ENCODE measurements around the gene RSBN1.

- TF ChIP-seq, protein P1, sequence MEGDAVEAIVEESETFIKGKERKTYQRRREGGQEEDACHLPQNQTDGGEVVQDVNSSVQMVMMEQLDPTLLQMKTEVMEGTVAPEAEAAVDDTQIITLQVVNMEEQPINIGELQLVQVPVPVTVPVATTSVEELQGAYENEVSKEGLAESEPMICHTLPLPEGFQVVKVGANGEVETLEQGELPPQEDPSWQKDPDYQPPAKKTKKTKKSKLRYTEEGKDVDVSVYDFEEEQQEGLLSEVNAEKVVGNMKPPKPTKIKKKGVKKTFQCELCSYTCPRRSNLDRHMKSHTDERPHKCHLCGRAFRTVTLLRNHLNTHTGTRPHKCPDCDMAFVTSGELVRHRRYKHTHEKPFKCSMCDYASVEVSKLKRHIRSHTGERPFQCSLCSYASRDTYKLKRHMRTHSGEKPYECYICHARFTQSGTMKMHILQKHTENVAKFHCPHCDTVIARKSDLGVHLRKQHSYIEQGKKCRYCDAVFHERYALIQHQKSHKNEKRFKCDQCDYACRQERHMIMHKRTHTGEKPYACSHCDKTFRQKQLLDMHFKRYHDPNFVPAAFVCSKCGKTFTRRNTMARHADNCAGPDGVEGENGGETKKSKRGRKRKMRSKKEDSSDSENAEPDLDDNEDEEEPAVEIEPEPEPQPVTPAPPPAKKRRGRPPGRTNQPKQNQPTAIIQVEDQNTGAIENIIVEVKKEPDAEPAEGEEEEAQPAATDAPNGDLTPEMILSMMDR (IDR thresholded peaks at IDR 0.05 in 2 of 3, conservative IDR thresholded peaks at IDR 0.05 in 1 of 3; ENCODE audit: borderline replicate concordance in 1 of 3, insufficient read depth in 1 of 3, low read depth in 2 of 3, low read length in 2 of 3) = no peak
- TF ChIP-seq YY1 (IDR thresholded peaks at IDR 0.05; ENCODE audit: extremely low read depth, insufficient replicate concordance, low read depth, low read length) (no peak), POLR2AphosphoS5 (IDR thresholded peaks at IDR 0.05; ENCODE audit: low read depth, low read length) (no peak), REST (IDR thresholded peaks at IDR 0.05; ENCODE audit: low read depth) (no peak), POLR2A (IDR thresholded peaks at IDR 0.05; ENCODE audit: borderline replicate concordance, extremely low read depth, insufficient read depth, insufficient read length) (no peak), FOSL1 (IDR thresholded peaks at IDR 0.05; ENCODE audit: low read depth) (no peak), EZH2 (IDR thresholded peaks at IDR 0.05) (no peak), EZH2phosphoT487 (IDR thresholded peaks at IDR 0.05; ENCODE audit: borderline replicate concordance) (no peak), CBX3 (IDR thresholded peaks at IDR 0.05; ENCODE audit: low read depth) (no peak), ZBTB33 (IDR thresholded peaks at IDR 0.05; ENCODE audit: extremely low read depth, insufficient replicate concordance, low read length) (no peak), CEBPB (IDR thresholded peaks at IDR 0.05; ENCODE audit: low read depth) (no peak)
- TF ChIP-seq, protein P2, sequence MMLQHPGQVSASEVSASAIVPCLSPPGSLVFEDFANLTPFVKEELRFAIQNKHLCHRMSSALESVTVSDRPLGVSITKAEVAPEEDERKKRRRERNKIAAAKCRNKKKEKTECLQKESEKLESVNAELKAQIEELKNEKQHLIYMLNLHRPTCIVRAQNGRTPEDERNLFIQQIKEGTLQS (IDR thresholded peaks at IDR 0.05) = no peak
These were observed 3.7 kb downstream of the RSBN1 start for GRCh38 chr1:113808450-113809195.
